HG02763 (cell line): ENCODE data around the gene GLMP.
A peak's percentile ranks its signal among the peaks of the same experiment; 100 is the strongest.

Experiments
- ATAC-seq: cut with Tn5 transposase; IDR thresholded peaks from one replicate; pipeline ENCODE4 v1.9.1; 2021; ENCODE audit warnings: mild to moderate bottlenecking, moderate library complexity; ENCODE audit not compliant: unreplicated experiment

The GLMP gene

DNA sequence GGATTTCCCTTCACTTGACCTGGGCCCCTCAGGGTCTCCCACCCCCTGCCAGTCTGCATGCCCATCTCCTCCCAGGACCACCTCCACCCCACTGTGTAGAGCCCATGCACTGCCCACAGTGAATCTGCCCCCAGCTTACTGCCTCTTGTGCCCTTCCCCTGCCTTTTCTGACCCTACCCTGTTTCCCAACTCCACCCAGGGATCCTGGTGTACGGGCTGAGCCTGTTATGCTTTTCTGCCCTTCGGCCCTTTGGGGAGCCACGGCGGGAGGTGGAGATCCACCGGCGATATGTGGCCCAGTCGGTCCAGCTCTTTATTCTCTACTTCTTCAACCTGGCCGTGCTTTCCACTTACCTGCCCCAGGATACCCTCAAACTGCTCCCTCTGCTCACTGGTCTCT, 9.4 kb downstream of the GLMP start:
- ATAC-seq, result no peak

DNA sequence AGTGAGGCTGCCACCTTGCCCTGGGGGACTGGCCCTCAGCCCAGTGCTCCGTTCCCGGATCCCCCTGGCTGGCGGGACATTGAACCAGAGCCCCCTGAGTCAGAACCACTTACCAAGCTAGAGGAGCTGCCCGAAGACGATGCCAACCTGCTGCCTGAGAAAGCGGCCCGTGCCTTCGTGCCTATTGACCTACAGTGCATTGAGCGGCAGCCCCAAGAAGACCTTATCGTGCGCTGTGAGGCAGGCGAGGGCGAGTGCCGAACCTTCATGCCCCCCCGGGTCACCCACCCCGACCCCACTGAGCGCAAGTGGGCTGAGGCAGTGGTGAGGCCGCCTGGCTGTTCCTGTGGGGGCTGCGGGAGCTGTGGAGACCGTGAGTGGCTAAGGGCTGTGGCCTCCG, 10.0 kb downstream of the GLMP start:
- no peak for ATAC-seq

DNA sequence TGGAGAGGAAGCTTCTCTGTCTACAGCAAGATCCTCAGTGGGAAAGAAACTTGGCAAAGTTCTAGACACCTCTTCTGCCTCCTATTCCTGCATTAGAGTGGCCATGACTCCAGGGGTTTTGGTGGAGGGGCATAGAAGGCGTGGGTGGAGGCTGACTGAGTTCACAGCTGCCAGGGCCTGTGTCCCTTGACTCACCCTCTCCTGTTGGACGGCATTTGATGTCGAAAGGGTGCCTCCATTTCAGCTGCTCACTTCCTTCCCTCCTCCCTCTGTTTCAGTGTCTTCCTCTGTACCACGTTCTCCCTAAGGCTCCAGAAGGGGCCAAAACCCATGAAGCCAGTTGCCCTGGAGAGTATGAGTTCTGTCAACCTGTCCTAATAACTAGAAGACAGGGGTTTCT, 10.7 kb downstream of the GLMP start:
- ATAC-seq, result no peak

DNA sequence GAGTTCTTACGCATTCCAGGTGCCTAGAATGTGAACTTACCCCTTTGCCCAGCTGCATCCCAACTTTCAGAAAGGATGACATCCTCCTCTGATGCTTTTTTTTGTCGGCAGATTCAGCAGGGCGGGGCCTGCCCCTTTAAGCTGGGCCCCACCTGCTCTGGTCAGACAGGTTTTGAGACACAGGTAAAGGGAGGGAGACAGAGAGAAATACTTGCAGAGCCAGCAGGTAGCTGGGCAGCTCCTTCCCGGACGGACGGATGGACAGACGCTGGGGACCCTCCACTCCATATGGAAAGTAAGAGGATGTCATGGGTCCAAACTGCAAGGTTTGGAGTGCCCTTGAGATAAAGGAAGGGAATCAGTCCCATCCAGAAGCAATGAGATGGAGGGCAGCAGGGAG, 11.4 kb downstream of the GLMP start, which contains the start of gene TMEM79:
TSS of gene TMEM79 (plus strand) at position 214 of the 400 bp plus-strand sequence. CDS start 902 bp downstream, outside the sequence.
- no peak for ATAC-seq

DNA sequence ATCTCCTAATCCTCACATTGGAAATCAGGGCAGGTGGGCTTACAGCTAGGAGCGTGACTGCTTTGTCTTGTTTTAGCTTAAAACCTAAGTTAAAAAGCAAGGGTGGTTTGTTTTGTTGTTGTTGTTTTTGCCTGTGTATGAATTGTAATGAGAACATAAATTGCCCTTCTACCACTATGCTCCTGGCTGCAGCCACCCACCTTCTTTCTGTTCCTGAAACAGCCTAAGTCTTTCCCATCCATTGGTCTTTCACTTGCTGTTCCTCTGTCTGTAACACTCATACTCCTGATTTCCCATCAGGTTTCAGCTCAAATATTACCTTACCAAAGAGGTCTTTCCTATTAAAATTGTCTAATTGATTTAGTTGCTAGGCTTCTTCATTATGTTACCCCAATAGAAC, 12.0 kb downstream of the GLMP start:
- ATAC-seq, result no peak

DNA sequence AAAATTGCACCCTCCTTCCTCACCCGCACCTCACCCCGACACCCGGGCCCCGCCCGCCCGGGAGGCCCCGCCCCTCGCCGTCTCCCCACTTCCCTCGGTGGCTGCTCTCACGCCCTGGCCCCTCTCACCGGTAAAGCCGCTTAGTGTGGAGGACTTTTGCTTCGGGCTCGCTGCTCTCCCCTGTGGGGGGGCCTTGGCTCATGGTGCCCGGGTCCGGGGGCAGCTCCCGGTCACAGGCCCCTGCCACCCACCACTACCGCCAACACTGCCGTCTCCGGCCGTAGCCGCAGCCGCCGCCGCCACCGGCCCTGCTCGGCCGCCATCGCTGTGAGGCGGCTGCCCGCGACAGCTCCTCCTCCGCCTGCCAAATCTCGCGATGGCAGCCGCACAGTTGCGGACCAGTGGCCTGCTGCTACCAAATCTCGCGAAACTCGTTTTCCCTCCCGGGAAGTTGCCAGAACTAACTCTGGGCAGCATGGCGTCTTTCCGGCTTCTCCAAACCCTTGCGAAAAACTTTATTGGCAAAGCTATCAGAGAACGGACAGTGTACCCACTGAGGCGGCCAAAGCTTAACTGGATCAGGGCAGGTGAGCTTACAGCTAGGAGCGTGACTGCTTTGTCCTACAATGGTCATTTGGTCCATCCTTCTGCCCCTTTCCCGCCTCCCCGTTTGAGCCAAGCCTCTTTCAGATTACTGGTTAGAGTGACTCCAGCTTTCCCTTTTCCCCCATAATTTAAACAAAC, 12.8 kb downstream of the GLMP start, which contains the start of gene SMG5:
TSS of gene SMG5 (minus strand) at position 347 of the 744 bp plus-strand sequence. CDS start at position 202, 145 bp downstream.
- peak; percentile 81 for ATAC-seq

DNA sequence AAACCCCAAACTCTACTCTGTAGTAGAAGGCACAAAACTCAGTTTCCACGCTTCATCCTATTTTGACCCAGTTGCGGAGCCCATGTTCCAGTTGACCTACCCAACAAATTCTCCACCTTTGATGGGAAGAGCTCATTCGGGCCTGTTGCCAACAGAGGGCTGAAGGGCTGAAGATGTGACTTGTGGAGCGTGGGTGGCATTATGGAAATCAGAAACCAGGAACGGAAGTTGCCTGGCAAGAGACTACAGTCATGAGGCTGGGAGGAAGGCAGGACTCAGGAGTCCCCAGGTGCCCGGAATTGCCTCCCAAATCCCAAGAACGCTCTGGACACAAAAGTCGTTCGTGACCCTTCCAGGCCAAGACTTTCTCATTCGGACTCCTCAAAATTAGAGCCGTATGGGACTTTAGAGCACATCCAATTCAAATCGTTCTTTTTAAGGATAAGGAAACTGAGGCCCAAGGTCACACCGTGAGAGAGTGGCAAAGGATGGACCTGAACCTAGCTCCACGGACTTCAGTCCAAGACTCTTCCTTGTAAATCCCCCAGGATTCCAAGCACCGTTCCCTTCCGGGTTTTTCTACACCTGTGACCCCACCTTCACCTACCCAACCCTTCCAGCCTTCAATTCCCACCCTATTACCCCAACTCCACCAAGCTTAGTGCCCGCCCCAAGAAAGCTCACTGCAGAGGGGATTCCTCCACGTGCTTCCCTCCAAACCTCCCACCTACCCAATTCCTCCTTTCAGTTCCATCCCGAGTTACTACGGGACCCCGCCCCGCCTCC, 13.6 kb downstream of the GLMP start:
- ATAC-seq, result peak; percentile 2

DNA sequence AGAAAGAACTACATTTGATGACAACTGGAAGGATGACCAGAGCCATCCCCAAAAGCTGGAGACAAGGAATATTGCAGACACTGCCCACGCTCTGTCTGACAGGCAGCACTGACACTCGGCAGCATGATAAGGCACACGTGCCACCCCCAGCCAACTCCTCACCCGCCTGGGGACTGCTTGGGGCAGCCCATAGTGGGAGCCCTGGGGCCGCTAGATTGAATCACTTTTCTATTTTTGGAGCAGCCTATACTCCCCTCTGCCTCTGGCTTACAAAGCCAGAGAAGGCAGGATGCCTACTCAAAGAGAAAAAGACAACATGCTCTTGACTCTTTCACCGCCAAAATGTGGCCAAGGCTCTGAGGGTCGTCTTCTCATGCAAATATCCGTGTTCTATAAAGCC, 14.2 kb downstream of the GLMP start:
- ATAC-seq, result peak; percentile 31

DNA sequence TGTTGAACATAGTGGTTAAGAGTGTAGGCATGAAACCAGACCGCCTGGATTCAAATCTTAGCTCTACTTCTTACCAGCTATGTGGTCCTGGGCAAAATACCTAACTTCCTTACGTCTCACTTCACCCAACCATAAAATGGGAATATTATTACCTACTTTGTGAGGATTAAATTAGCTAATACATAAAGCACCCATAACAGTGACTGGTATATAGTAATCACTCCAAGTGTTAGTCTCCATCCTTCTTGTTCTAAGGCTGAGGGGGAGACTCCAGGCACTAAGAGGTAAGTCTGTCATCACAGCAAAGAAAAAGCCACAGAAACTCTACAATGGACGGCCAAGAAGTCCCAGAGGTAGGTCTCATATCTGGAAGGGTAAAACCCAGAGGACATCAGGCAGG, 15.6 kb downstream of the GLMP start:
- no peak for ATAC-seq

DNA sequence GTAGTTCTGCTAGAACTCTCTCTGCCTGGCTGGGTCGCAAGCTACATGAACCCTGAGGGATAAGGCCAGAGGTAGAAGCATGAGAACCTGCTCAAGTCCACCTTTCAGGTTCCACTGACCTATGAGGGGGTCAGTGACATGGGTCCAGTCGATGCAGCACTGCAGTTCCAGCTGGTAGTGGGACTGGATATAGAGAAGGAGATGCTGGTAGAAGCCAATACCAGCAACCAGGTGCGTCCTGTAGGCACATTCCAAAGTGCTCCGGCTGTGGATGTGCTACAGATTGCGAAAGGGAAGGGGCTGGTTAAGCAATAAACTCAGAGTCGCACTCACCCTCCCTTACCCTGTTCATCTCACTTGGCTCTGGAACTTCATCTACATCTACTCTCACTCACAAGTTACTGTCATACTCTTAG, 18.5 kb downstream of the GLMP start:
- ATAC-seq, result no peak

DNA sequence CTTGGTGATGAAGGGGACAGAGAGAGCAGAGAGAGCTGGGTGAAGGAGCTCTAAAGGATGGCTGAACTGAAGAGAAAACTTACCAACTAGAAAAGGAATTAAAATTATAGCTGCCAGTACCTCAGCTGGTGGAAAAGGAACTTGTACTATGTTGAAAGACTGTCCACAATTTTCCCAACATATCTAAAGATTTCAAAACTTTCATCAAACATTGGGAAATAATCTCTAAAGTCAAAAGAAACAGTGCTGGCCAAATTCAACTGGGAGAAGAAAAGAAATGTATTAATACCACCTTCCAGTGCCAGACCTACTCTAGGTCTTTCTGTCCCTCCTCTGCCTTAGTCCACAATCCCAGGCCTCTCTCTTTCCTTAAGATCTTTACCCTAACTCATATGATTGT, 18.9 kb downstream of the GLMP start:
- no peak for ATAC-seq

DNA sequence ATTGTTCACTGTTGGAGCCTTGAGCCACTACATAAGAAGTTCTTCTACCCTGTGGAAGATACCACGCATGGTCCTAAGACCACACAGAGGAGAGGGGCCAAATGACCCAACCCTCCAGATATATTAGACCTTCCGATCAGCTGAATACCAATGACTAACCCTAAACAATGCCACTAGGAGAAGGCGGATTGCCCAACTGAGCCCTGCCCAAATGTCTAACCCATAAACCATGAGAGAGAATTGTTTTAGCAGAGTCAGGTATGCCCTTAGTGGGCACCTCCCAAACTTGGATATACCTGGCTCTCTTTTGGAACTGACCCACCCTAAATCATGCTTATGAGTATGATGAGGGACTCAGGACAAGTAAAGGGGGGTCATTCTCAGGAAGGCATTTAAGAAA, 25.2 kb downstream of the GLMP start:
- no peak for ATAC-seq

DNA sequence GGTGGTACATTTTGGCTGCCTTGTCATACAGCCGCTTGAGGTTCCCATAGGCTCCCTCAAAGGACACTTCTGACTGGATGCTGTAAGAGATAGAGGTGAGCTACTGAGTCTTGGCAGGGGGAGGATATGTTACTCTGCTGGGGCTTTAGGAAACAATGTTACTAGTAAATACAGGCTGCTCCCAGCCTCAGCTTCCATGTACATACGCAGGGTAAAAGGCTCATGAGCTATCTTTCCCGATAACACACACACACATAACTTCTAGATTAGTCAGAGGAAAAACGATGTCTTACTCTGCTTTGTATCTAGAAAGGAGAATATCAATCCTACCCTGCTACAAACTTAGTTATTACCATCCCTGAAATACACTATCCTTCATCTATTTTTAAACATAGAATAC, 27.1 kb downstream of the GLMP start:
- ATAC-seq, result no peak

DNA sequence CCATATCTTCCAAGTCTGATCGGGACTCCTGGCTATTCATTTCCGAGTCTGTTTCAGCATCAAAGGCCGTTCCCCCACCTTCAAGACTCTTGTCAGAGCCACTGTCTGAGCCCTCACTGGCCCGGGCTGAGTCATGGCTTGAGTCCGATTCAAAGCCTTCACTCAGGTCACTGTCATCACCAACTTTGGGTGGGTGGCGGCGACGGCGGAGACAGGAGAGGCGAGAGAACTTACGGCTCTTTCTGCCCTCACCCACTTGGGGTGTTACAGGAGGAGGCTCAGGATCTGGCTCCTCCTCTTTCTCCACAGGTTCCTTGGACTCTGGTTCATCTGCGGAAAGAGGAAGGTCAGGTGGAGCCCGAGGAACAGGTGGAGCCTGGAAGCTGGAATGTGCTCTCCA, 29.4 kb downstream of the GLMP start:
- ATAC-seq, result no peak

DNA sequence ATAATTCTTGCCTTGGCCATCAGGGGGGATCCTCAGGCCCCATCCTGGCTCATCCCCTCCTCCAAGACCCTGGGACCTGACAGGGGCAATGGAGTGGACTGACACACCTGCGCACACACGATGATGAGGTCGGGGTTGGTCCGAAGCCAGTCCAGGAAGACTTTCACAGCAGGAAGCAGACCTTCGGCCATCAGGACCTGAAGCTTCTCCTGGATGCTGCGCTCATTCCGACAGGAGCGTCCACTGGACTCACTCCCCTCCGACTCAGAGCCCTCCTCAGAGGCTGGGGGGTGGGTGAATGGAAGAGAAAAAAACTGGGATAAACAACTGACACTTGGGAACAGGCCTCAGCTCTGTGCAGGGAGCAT, 32.2 kb downstream of the GLMP start:
- ATAC-seq, result no peak

DNA sequence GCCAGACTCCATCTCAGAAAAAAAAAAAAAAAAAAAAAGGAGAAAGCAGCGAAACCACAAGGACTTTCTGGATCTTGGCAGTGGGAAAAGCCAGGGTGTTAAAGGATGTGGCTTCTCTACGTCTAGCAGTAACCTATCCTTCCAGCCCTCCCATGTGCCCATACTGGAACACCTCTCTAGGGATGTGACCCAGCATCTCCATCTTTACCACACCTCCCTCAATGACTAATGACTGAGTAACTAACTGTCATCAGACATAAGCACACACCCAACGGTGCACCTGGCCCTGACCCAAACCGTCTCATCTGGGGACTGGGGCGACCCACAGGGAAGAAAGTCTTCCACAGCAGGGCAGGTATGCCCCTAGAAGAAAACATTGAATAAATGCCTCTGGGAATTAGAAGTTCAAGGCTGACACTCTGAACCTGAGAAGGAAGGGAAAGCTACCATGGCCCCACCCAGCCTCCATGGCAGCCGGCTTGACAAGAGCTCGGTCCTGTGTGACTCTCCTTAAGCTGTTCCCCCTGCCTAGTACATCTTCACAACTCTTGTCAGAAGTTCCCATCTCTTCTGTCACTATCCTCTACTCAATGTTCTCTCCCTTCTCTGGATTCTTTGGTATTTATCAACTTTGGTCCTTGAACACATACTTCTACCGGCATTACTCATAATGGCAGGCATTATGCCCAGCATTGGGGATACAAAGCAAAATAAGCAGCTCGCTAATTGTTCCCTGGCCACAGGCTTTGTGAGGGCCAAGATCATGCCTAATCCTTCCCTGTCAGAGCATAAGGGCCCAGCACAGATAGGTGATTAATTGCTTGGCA, 32.8 kb downstream of the GLMP start:
- no peak for ATAC-seq

DNA sequence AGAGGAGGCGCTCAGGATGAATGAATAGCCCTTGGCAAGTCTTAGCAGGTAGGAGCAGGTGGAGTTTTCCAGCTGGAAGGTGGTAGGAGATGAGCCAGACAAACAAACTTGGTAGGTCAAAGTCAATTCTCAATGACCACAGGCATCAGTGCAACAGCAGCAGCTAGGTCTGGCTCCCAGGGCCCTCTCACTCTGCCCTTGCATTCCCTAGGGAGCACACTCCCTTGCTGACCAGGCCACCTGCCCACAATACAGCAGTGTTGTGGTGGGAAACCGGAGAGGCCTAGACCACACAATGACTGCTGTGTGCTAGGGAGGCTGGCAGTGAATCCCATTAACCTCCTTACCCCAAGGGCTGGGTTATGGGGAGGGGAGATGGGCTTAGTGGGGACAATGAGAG, 34.6 kb downstream of the GLMP start:
- ATAC-seq, result no peak

DNA sequence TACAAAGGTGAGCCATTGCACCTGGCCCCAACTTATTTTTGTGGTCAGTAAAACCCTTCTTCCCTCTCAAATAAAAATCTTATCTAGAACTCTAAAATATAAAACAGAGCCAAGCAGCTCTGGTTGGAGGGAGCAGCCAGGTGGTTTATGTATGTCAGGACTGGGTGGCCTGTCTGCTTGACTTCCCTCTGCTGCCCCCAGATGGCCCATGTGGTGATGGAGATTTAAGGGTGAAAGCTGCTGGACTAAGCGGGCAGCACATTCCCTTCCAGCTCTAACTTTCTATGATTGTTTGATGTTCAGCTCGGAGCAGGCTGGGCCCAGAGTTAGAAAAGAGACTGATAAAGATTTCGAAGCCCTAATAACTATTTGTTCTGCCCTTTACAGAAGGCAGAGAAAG, 35.7 kb downstream of the GLMP start:
- no peak for ATAC-seq

DNA sequence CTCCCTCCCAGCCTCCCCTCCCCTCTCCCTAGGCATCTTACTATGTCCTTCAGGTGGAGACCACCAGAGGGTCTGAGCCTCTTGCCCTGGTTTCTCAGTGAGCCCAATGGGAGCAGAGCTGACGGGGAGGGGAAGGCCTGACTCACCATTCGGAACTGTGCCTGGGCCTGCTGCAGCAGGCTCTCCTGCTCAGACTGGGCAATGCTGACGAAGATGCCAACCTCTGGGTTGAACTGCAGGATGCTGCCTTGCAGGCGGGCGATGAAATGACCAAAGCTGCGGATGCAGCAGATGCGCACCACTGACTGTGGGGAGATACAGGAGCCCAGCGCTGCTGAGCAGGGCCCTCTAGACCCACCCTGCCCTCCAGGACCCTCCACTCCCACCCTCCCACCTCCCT, 36.6 kb downstream of the GLMP start:
- no peak for ATAC-seq

DNA sequence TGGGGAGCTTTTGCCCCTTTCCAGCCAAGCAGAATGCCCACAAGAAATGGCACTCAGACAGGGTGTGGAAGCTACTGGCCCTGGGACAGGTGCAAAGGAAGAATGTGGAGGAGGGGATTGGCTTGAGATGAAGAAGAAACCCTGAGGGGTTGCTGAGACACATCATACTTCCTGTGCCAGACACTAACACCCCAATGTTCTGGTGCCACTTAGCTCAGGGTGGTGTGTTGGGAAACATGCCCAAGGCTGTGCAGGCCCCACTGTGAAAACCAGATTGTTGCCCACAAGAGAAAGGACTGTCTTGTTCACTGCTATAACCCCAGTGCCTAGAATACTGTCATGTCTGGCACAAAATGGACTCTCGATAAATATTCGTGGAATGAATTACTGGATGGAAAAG, 37.8 kb downstream of the GLMP start:
- ATAC-seq, result no peak

DNA sequence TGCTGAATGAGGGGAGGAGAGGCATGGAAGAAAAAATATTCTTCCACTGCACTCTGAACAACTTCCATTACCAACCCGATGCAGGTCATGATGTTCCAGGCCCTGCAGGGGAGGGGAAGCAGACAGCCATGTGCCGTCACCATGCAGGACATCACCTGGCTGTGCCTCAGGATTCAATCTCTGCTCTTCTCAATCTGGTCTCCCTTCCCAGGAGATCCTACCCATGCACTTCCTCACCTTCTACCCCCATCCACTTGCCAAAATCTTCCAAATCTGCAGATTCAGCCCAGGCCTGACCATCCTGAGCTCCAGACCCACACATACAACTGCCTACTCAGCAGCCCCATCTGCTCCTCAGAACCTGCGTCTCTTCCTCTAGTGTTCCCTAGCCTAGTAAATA, 41.8 kb downstream of the GLMP start:
- ATAC-seq, result no peak
